H1 (cell line): ENCODE data around the gene CDHR5. TPM values are rescaled to one million over a fixed set of nuclear protein-coding genes. Genes with fewer than 3 reads are reported as not detected.

Source experiments
- CTCF ChIA-PET: fragments of 300-600 bp; sonication (Branson Sonifier 250); formaldehyde crosslinking; loops from one replicate; lab custom pipeline; 2021; ENCODE audit not compliant: partially characterized antibody; lab: Charles Lee
- POLR2A ChIA-PET: fragments of 300-600 bp; sonication (Branson Sonifier 250); formaldehyde crosslinking; loops from one replicate; lab custom pipeline; 2021; ENCODE audit warnings: inconsistent platforms; ENCODE audit not compliant: partially characterized antibody; lab: Charles Lee
- DNase-seq, 2 experiments: peaks; one replicate each; pipeline versions ENCODE4 v3.0.0 to v3.0.0-alpha.2; 2010 to 2022; ENCODE audit warnings: low spot score in 2 of 2, low read depth in 1 of 2, mixed read lengths in 1 of 2
- FAIRE-seq: peaks from 2 replicates; lab custom pipeline; 2011; peaks lifted over from hg19 to GRCh38; lab: Jason Lieb, UNC
- H2AFZ ChIP-seq: 2 replicates; pipeline ENCODE4 v1.8.1; 2012; ENCODE audit warnings: low read length, inconsistent platforms
- H2AK5ac ChIP-seq: 2 replicates; pipeline ENCODE4 v1.6.1; 2013; ENCODE audit warnings: low read depth, low read length
- H2BK120ac ChIP-seq: replicated peaks from 2 replicates; pipeline ENCODE3; 2013; ENCODE audit warnings: low read depth, low read length, inconsistent platforms
- H2BK12ac ChIP-seq: 2 replicates; pipeline ENCODE4 v1.6.1; 2013; ENCODE audit warnings: low read depth, low read length
- H2BK15ac ChIP-seq: 2 replicates; pipeline ENCODE4 v1.6.1; 2013; ENCODE audit warnings: low read length
- H2BK20ac ChIP-seq: 2 replicates; pipeline ENCODE4 v1.6.1; 2013; ENCODE audit warnings: low read length
- H2BK5ac ChIP-seq: 2 replicates; pipeline ENCODE4 v1.6.1; 2013; ENCODE audit warnings: low read depth, low read length
- H3K14ac ChIP-seq: 2 replicates; pipeline ENCODE4 v1.6.1; 2013; ENCODE audit warnings: inconsistent platforms; ENCODE audit not compliant: insufficient read length
- H3K18ac ChIP-seq: 2 replicates; pipeline ENCODE4 v1.6.1; 2013; ENCODE audit warnings: low read length; ENCODE audit errors: extremely low read depth
- H3K23ac ChIP-seq: 2 replicates; pipeline ENCODE4 v1.6.1; 2013; ENCODE audit warnings: inconsistent platforms; ENCODE audit not compliant: insufficient read length
- H3K23me2 ChIP-seq: 2 replicates; pipeline ENCODE4 v1.6.1; 2013; ENCODE audit warnings: low read depth, low read length
- H3K27ac ChIP-seq: 2 replicates; pipeline ENCODE4 v1.6.1; 2011; ENCODE audit warnings: low read depth, low read length, inconsistent platforms
- H3K27me3 ChIP-seq, 4 experiments: replicated peaks in 1 of 4; 1 replicate in 1 of 4; 2 replicates in 3 of 4; pipeline versions ENCODE4 v1.6.1 to v1.8.1; 2011 to 2013; ENCODE audit warnings: low read length in 3 of 4, mild to moderate bottlenecking in 3 of 4, inconsistent platforms in 2 of 4, mixed read lengths in 2 of 4, moderate library complexity in 1 of 4; ENCODE audit not compliant: control insufficient read depth in 3 of 4, insufficient read depth in 3 of 4; ENCODE audit errors: extremely low read depth in 1 of 4
- H3K36me3 ChIP-seq, 4 experiments: 2 replicates each; pipeline versions ENCODE4 v1.6.1 to v1.8.1; 2011 to 2013; ENCODE audit warnings: mild to moderate bottlenecking in 4 of 4, low read length in 3 of 4, moderate library complexity in 2 of 4, control low read depth in 1 of 4, inconsistent platforms in 1 of 4; ENCODE audit not compliant: insufficient read depth in 4 of 4, control insufficient read depth in 2 of 4
- H3K4ac ChIP-seq: replicated peaks from 2 replicates; pipeline ENCODE3; 2013; ENCODE audit warnings: low read length, low read depth, mixed read lengths, inconsistent platforms; ENCODE audit not compliant: insufficient read length
- H3K4me1 ChIP-seq, 4 experiments: replicated peaks in 1 of 4; 1 replicate in 1 of 4; 2 replicates in 3 of 4; pipeline versions ENCODE4 v1.6.1 to v1.8.1; 2011 to 2013; ENCODE audit warnings: low read length in 3 of 4, inconsistent platforms in 2 of 4, mixed read lengths in 1 of 4; ENCODE audit not compliant: insufficient read depth in 4 of 4, control insufficient read depth in 3 of 4
- H3K4me2 ChIP-seq, 2 experiments: 2 replicates each; pipeline versions ENCODE4 v1.6.1 to v1.8.1; 2011 to 2013; ENCODE audit warnings: low read depth in 2 of 2, low read length in 2 of 2, control low read depth in 1 of 2, inconsistent platforms in 1 of 2, mild to moderate bottlenecking in 1 of 2; ENCODE audit not compliant: insufficient read depth in 1 of 2
- H3K4me3 ChIP-seq, 4 experiments: fragments of 200-600, 300-600 bp in 1 of 4; sonication (generic), shearing (Covaris generic), sonication (Bioruptor Twin) in 1 of 4; 2 replicates each; pipeline versions ENCODE4 v1.5.1 to v1.8.1; 2011 to 2016; ENCODE audit warnings: low read length in 4 of 4, low read depth in 3 of 4, control low read depth in 2 of 4, inconsistent platforms in 2 of 4, mild to moderate bottlenecking in 2 of 4, mixed read lengths in 1 of 4, moderate library complexity in 1 of 4; ENCODE audit not compliant: insufficient read depth in 2 of 4; ENCODE audit errors: extremely low read depth in 1 of 4
- H3K56ac ChIP-seq: replicated peaks from 2 replicates; pipeline ENCODE3; 2013; ENCODE audit warnings: low read depth, mild to moderate bottlenecking, mixed read lengths, low read length, inconsistent platforms; ENCODE audit not compliant: insufficient read length
- H3K79me1 ChIP-seq: 2 replicates; pipeline ENCODE4 v1.6.1; 2013; ENCODE audit warnings: low read depth, low read length, control low read depth
- H3K79me2 ChIP-seq, 2 experiments: 2 replicates each; pipeline versions ENCODE4 v1.6.1 to v1.8.1; 2012 to 2013; ENCODE audit warnings: low read length in 2 of 2, mild to moderate bottlenecking in 2 of 2, inconsistent platforms in 1 of 2; ENCODE audit not compliant: insufficient read depth in 2 of 2, control insufficient read depth in 1 of 2
- H3K9ac ChIP-seq, 4 experiments: replicated peaks in 1 of 4; 1 replicate in 1 of 4; 2 replicates in 3 of 4; pipeline versions ENCODE4 v1.6.1 to v1.8.1; 2011 to 2013; ENCODE audit warnings: low read depth in 3 of 4, low read length in 3 of 4, control low read depth in 2 of 4, mild to moderate bottlenecking in 2 of 4, moderate library complexity in 2 of 4, inconsistent platforms in 1 of 4; ENCODE audit errors: extremely low read depth in 1 of 4
- H3K9me3 ChIP-seq, 2 experiments: 2 replicates each; pipeline versions ENCODE4 v1.6.1 to v1.8.1; 2012 to 2013; ENCODE audit warnings: mild to moderate bottlenecking in 2 of 2, moderate library complexity in 2 of 2, control low read depth in 1 of 2, inconsistent platforms in 1 of 2, low read depth in 1 of 2, low read length in 1 of 2, mixed read lengths in 1 of 2; ENCODE audit not compliant: insufficient read depth in 2 of 2
- H4K20me1 ChIP-seq, 2 experiments: replicated peaks in 1 of 2; 2 replicates each; pipeline versions ENCODE3 to v1.8.1; 2011 to 2013; ENCODE audit warnings: inconsistent platforms in 2 of 2, low read length in 2 of 2, mild to moderate bottlenecking in 1 of 2; ENCODE audit not compliant: insufficient read depth in 2 of 2, control insufficient read depth in 1 of 2
- H4K5ac ChIP-seq: 2 replicates; pipeline ENCODE4 v1.6.1; 2013; ENCODE audit warnings: low read length, low read depth, mixed read lengths, inconsistent platforms; ENCODE audit not compliant: insufficient read length
- H4K8ac ChIP-seq: 2 replicates; pipeline ENCODE4 v1.8.0; 2013; ENCODE audit warnings: mild to moderate bottlenecking, moderate library complexity, low read length, inconsistent platforms; ENCODE audit not compliant: insufficient read depth; ENCODE audit errors: extremely low read depth
- H4K91ac ChIP-seq: replicated peaks from 2 replicates; pipeline ENCODE3; 2013; ENCODE audit warnings: low read length, mixed read lengths, inconsistent platforms; ENCODE audit not compliant: insufficient read length
- ASH2L ChIP-seq: fragments of 200-600, 300-600 bp; sonication (generic); IDR thresholded peaks from one replicate; pipeline ENCODE4 v1.7.1; 2017; ENCODE audit warnings: low read length
- ATF2 ChIP-seq: IDR thresholded peaks from 2 replicates; pipeline ENCODE4 v1.6.1; 2012; ENCODE audit warnings: low read length, inconsistent platforms
- CBX5 ChIP-seq: fragments of 300-800, 300-1000 bp; sonication (generic); IDR thresholded peaks from 2 replicates; pipeline ENCODE4 v1.7.1; 2016; ENCODE audit warnings: antibody characterized with exemption, low read length, low read depth
- FOSL1 ChIP-seq: IDR thresholded peaks from 2 replicates; pipeline ENCODE4 v1.6.1; 2011; ENCODE audit warnings: mild to moderate bottlenecking, low read depth, low read length, moderate library complexity; ENCODE audit not compliant: insufficient read depth
- PHF8 ChIP-seq: fragments of 200-600 bp; sonication (generic); conservative IDR thresholded peaks from 2 replicates; pipeline ENCODE4 v1.7.1; 2012; ENCODE audit warnings: low read depth, mild to moderate bottlenecking, inconsistent platforms, low read length, moderate library complexity
- POLR2AphosphoS5 ChIP-seq: IDR thresholded peaks from 2 replicates; pipeline ENCODE4 v1.6.1; 2011; ENCODE audit warnings: low read depth, low read length
- RNF2 ChIP-seq: fragments of 200-900, 300-1000 bp; sonication (generic); IDR thresholded peaks from 2 replicates; pipeline ENCODE4 v1.7.1; 2016; ENCODE audit warnings: borderline replicate concordance, low read depth, mild to moderate bottlenecking, antibody characterized with exemption, low read length; ENCODE audit not compliant: poor library complexity, severe bottlenecking; ENCODE audit errors: missing control alignments
- RXRA ChIP-seq: IDR thresholded peaks from 2 replicates; pipeline ENCODE4 v1.6.1; 2011; ENCODE audit warnings: low read depth, mild to moderate bottlenecking, low read length, moderate library complexity; ENCODE audit not compliant: insufficient read depth
- SIN3A ChIP-seq, 2 experiments: IDR thresholded peaks in 1 of 2; conservative IDR thresholded peaks in 1 of 2; 2 replicates each; pipeline ENCODE4 v1.6.1; 2011 to 2012; ENCODE audit warnings: low read length in 2 of 2, improper control_type of control experiment in 1 of 2, low read depth in 1 of 2, mild to moderate bottlenecking in 1 of 2
- SP1 ChIP-seq: IDR thresholded peaks from 2 replicates; pipeline ENCODE4 v1.6.1; 2011; ENCODE audit warnings: low read depth, low read length
- TCF12 ChIP-seq: IDR thresholded peaks from 2 replicates; pipeline ENCODE4 v1.6.1; 2011; ENCODE audit warnings: low read depth, mild to moderate bottlenecking, low read length
- WGBS, 2 experiments: shearing (Covaris generic) in 1 of 2; methylation state at CpG; one replicate each; pipeline versions ENCODE4 v1.1.6 to v1.1.7; 2013 to 2015; ENCODE audit warnings: low lambda C conversion rate in 2 of 2, mixed read lengths in 2 of 2, inconsistent platforms in 1 of 2, low coverage in 1 of 2, missing lambda C conversion rate in 1 of 2; ENCODE audit not compliant: insufficient replicate concordance in 2 of 2, insufficient coverage in 1 of 2, insufficient read length in 1 of 2; ENCODE audit errors: extremely low coverage in 1 of 2, missing lambda C conversion rate in 1 of 2; 5-methylcytosine and 5-hydroxymethylcytosine counted together
- polyA plus RNA-seq, 7 experiments: library from polyadenylated mRNA; depleted of rRNA in 3 of 7; stranded (reverse) in 5 of 7; unstranded in 2 of 7; fragments of >200 nt in 5 of 7; fragments of 200-250 nt in 2 of 7; gene quantifications; 1 replicate in 5 of 7; 2 replicates in 1 of 7; 4 replicates in 1 of 7; pipeline versions ENCODE4 v1.2.1 to v1.2.3, GENCODE V29; 2011 to 2013; ENCODE audit warnings: missing spikeins in 2 of 7, mixed read lengths in 2 of 7
- total RNA-seq: library from RNA; stranded (reverse); fragmentation: NEBNext Ultra II Directional; extraction: Animal tissue kit (Norgen Biotek cat#: 25700); gene quantifications from 2 replicates; pipeline ENCODE4 v1.2.1, GENCODE V29; 2021

CDHR5 gene
- total and polyA plus RNA-seq, 2 of the 8 experiments (the other 6 are each of a cell fraction or from before 2014, with no cell fraction given), result not detected

GRCh38 chr11:656426-656825, 31.7 kb upstream of the CDHR5 start:
- Histone ChIP-seq H3K4me1 (no peaks in the 10 kb centered on the region), H2AFZ (no peak overlapping the region), H3K79me1 (no peaks in the 10 kb centered on the region), H4K5ac (no peak overlapping the region), H3K36me3 (peaks cover 0 to 18% (median 7%) of the 10 kb centered on the region in 4 experiments; a peak in 7 of 8 replicates), H2BK20ac (no peak overlapping the region), H3K4ac (no peak overlapping the region), H4K8ac (no peak overlapping the region), H3K23ac (no peak overlapping the region), H3K56ac (no peak overlapping the region), H2AK5ac (no peak overlapping the region), H3K18ac (no peak overlapping the region), H3K79me2 (no peaks in the 10 kb centered on the region), H2BK5ac (no peak overlapping the region), H2BK12ac (no peak overlapping the region), H3K14ac (no peak overlapping the region), H4K20me1 (no peaks in the 10 kb centered on the region), H3K4me2 (no peak overlapping the region), H3K27me3 (no peaks in the 10 kb centered on the region), H2BK120ac (no peak overlapping the region), H3K27ac (no peak overlapping the region), H4K91ac (no peak overlapping the region), H3K9ac (no peak overlapping the region), H2BK15ac (no peak overlapping the region), H3K9me3 (no peaks in the 10 kb centered on the region), H3K4me3 (no peak overlapping the region), H3K23me2 (no peaks in the 10 kb centered on the region)
- FAIRE-seq (no peak), DNase-seq (no peak)
- ChIA-PET CTCF (interaction anchor here (1.0 to 2.2 kb wide), 8 partner anchors 8 to 109 kb away, joined by 3 to 11 read pairs (median 4); no protein-coding TSS in a partner anchor), POLR2A (interaction anchor here (0.7 to 4.0 kb wide), 5 partner anchors 10 to 110 kb away, joined by 3 to 19 read pairs (median 5); partner anchors contain the start of gene TALDO1)
- 94% methylated on average over 14 of the region's 14 CpGs; no CpG with 5 or more reads in 1 of the 2 experiments for WGBS, 2 experiments
- TF ChIP-seq ATF2, result no peak
- no peak for TF ChIP-seq POLR2AphosphoS5
- no peak for TF ChIP-seq SIN3A (conservative IDR thresholded peaks at IDR 0.05 in 1 of 2, IDR thresholded peaks at IDR 0.05 in 1 of 2; ENCODE audit: low read depth in 1 of 2, low read length in 2 of 2)
- TF ChIP-seq CBX5, result no peak
- no peak for TF ChIP-seq RXRA
- no peak for TF ChIP-seq SP1
- no peak for TF ChIP-seq FOSL1
- no peak for TF ChIP-seq ASH2L
- no peak for TF ChIP-seq TCF12
- no peak for TF ChIP-seq PHF8
- no peak for TF ChIP-seq RNF2
